Esophagus squamous epithelium (tissue), 4 donors: ENCODE measurements around the gene CCL3.
"Not testable (repeated sequence)": the region's sequence is repeated elsewhere in the genome, so short reads cannot be mapped to it uniquely, and the experiment has no call there.

Experiments used
- CTCF ChIP-seq, 6 experiments: fragments of 450-650 bp in 4 of 6; fragments of 200-600 bp in 2 of 6; sonication (generic) in 2 of 6; IDR thresholded peaks; one replicate each; pipeline ENCODE4 v1.5.1; 2016 to 2019; ENCODE audit warnings: antibody characterized with exemption in 6 of 6, mild to moderate bottlenecking in 4 of 6, moderate library complexity in 4 of 6
- POLR2A ChIP-seq, 4 donors: fragments of 450-650 bp; IDR thresholded peaks; one replicate each; pipeline ENCODE4 v1.6.1; 2017; ENCODE audit warnings: antibody characterized with exemption in 4 of 4, mild to moderate bottlenecking in 4 of 4, moderate library complexity in 3 of 4

GRCh38 chr17:36083691-36084090 lies 6.3 kb downstream of the CCL3 start:
- not testable (repeated sequence) for TF ChIP-seq CTCF, POLR2A (IDR thresholded peaks at IDR 0.05)
